ENCODE measurements around the gene TMEM131L.
"Not testable (repeated sequence)": the region's sequence is repeated elsewhere in the genome, so short reads cannot be mapped to it uniquely, and the experiment has no call there.

Gene TMEM131L

GRCh38 chr4:153655002-153655541 lies 188.9 kb downstream of the TMEM131L start:
- no peak overlapping the region for H3K4me3 ChIP-seq (ENCODE audit: low read depth in 1 of 2, low read length in 2 of 2)
- H3K4me1 ChIP-seq (ENCODE audit: insufficient read depth, low read length) = no peaks in the 10 kb centered on the region

GRCh38 chr4:153655928-153656327 lies 189.8 kb downstream of the TMEM131L start:
- Histone ChIP-seq H3K36me3 (ENCODE audit: insufficient read depth, low read length) (no peaks in the 10 kb centered on the region), H3K27me3 (ENCODE audit: control insufficient read depth in 1 of 2, insufficient read depth in 2 of 2, low read length in 2 of 2) (no peaks in the 10 kb centered on the region), H3K27ac (ENCODE audit: low read depth, low read length) (no peak overlapping the region), H3K9ac (ENCODE audit: low read length) (no peak overlapping the region), H3K9me3 (ENCODE audit: low read length) (no peaks in the 10 kb centered on the region), H3K4me3 (ENCODE audit: low read depth in 1 of 2, low read length in 2 of 2) (no peak overlapping the region), H3K4me1 (ENCODE audit: insufficient read depth, low read length) (no peaks in the 10 kb centered on the region)

More at GRCh38 chr4:153655002-153655541, 188.9 kb downstream of the TMEM131L start:
- Histone ChIP-seq H3K27me3 (ENCODE audit: control insufficient read depth in 1 of 2, insufficient read depth in 2 of 2, low read length in 2 of 2) (no peaks in the 10 kb centered on the region), H3K27ac (ENCODE audit: low read depth, low read length) (no peak overlapping the region), H3K36me3 (ENCODE audit: insufficient read depth, low read length) (no peaks in the 10 kb centered on the region), H3K9ac (ENCODE audit: low read length) (no peak overlapping the region), H3K9me3 (ENCODE audit: low read length) (no peaks in the 10 kb centered on the region)

DNA sequence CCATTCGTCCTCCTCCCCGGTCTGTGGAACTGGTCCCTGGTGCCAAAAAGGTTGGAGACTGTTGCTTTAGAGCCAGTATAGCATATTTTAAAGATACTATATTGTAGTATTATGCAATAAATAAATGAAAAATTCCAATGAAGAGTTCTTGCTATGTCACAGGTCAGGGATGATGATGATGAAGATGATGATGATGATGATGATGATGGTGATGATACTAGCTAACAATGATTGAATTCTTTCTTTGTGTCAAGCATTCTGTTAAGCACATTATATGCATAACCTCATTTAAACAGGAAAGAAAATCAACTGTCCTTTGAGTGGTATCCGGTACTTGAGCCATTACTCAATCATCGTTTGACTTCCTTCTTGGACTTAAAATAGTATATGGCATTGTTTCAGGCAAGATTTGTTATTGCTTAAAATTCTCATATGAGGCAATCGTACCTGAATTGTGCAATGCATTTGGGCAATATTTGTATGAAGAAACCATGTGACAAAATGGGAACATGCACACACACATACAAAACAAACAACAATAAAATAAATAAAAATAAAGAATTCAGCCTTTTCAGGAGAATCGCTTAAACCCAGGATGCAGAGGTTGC lies 195.2 kb downstream of the TMEM131L start:
- Histone ChIP-seq H3K4me3 (ENCODE audit: low read depth in 1 of 2, low read length in 2 of 2) (no peak overlapping the region), H3K27ac (ENCODE audit: low read depth, low read length) (no peak overlapping the region), H3K36me3 (ENCODE audit: insufficient read depth, low read length) (no peaks in the 10 kb centered on the region), H3K4me1 (ENCODE audit: insufficient read depth, low read length) (no peaks in the 10 kb centered on the region), H3K9me3 (ENCODE audit: low read length) (no peaks in the 10 kb centered on the region), H3K27me3 (ENCODE audit: control insufficient read depth in 1 of 2, insufficient read depth in 2 of 2, low read length in 2 of 2) (no peaks in the 10 kb centered on the region), H3K9ac (ENCODE audit: low read length) (no peak overlapping the region)

DNA sequence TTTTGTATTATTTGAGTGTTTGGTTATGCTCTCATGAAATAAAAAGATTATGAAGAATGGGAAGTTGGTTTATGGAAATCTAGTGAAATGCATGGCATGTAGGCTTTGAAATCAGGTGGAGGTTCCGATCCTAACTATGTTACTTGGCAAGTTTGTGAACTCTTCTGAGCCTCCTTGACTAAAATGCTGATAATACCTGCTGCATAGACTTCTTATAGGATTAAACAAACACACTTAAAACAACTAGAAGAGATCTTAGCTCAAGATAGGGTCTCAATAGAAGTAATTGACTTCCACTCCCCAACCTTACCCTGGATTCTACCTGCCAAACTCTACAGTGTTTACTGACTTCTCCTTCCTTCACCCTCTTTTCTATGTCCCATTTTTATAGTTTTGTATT lies 195.7 kb downstream of the TMEM131L start:
- no peaks in the 10 kb centered on the region for H3K4me1 ChIP-seq (ENCODE audit: insufficient read depth, low read length)
- no peak overlapping the region for H3K4me3 ChIP-seq (ENCODE audit: low read depth in 1 of 2, low read length in 2 of 2)
- H3K9me3 ChIP-seq (ENCODE audit: low read length) = no peaks in the 10 kb centered on the region
- no peaks in the 10 kb centered on the region for H3K27me3 ChIP-seq (ENCODE audit: control insufficient read depth in 1 of 2, insufficient read depth in 2 of 2, low read length in 2 of 2)
- H3K36me3 ChIP-seq (ENCODE audit: insufficient read depth, low read length) = no peaks in the 10 kb centered on the region
- H3K27ac ChIP-seq (ENCODE audit: low read depth, low read length) = no peak overlapping the region
- no peak overlapping the region for H3K9ac ChIP-seq (ENCODE audit: low read length)

GRCh38 chr4:153663667-153664066 lies 197.5 kb downstream of the TMEM131L start:
- Histone ChIP-seq H3K4me3 (ENCODE audit: low read depth in 1 of 2, low read length in 2 of 2) (no peak overlapping the region), H3K27me3 (ENCODE audit: control insufficient read depth in 1 of 2, insufficient read depth in 2 of 2, low read length in 2 of 2) (no peaks in the 10 kb centered on the region), H3K36me3 (ENCODE audit: insufficient read depth, low read length) (no peaks in the 10 kb centered on the region), H3K27ac (ENCODE audit: low read depth, low read length) (no peak overlapping the region), H3K9ac (ENCODE audit: low read length) (no peak overlapping the region), H3K4me1 (ENCODE audit: insufficient read depth, low read length) (no peaks in the 10 kb centered on the region), H3K9me3 (ENCODE audit: low read length) (no peaks in the 10 kb centered on the region)

DNA sequence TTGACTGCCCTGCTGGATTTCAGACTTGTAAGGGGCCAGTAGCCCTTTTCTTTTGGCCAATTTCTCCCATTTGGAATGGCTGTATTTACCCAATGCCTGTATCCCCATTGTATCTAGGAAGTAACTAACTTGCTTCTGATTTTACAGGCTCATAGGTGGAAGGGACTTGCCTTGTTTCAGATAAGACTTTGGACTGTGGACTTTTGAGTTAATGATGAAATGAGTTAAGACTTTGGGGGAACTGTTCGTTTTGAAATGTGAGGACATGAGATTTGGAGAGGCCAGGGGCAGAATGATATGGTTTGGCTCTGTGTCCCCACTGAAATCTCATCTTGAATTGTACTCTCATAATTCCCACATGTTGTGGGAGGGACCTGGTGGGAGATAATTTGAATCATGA lies 200.3 kb downstream of the TMEM131L start:
- H3K4me1 ChIP-seq (ENCODE audit: insufficient read depth, low read length); H3K9me3 ChIP-seq (ENCODE audit: low read length); H3K27me3 ChIP-seq (ENCODE audit: control insufficient read depth in 1 of 2, insufficient read depth in 2 of 2, low read length in 2 of 2); H3K27ac ChIP-seq (ENCODE audit: low read depth, low read length); H3K36me3 ChIP-seq (ENCODE audit: insufficient read depth, low read length); H3K9ac ChIP-seq (ENCODE audit: low read length); H3K4me3 ChIP-seq (ENCODE audit: low read depth in 1 of 2, low read length in 2 of 2): not testable (repeated sequence)

- H3K4me3 ChIP-seq (ENCODE audit: low read depth in 1 of 2, low read length in 2 of 2) = no peak overlapping the region
- H3K9me3 ChIP-seq (ENCODE audit: low read length) = no peaks in the 10 kb centered on the region
- no peaks in the 10 kb centered on the region for H3K36me3 ChIP-seq (ENCODE audit: insufficient read depth, low read length)
- no peaks in the 10 kb centered on the region for H3K4me1 ChIP-seq (ENCODE audit: insufficient read depth, low read length)
- no peak overlapping the region for H3K27ac ChIP-seq (ENCODE audit: low read depth, low read length)
- H3K27me3 ChIP-seq (ENCODE audit: control insufficient read depth in 1 of 2, insufficient read depth in 2 of 2, low read length in 2 of 2) = no peaks in the 10 kb centered on the region
- no peak overlapping the region for H3K9ac ChIP-seq (ENCODE audit: low read length)
Observed at GRCh38 chr4:153668647-153669046, 202.5 kb downstream of the TMEM131L start.

- H3K9ac ChIP-seq (ENCODE audit: low read length) = no peak overlapping the region
- no peak overlapping the region for H3K4me3 ChIP-seq (ENCODE audit: low read depth in 1 of 2, low read length in 2 of 2)
- H3K27ac ChIP-seq (ENCODE audit: low read depth, low read length) = no peak overlapping the region
- peaks cover 3% of the 10 kb centered on the region for H3K9me3 ChIP-seq (ENCODE audit: low read length)
- H3K27me3 ChIP-seq (ENCODE audit: control insufficient read depth in 1 of 2, insufficient read depth in 2 of 2, low read length in 2 of 2) = no peaks in the 10 kb centered on the region
- no peaks in the 10 kb centered on the region for H3K36me3 ChIP-seq (ENCODE audit: insufficient read depth, low read length)
- no peaks in the 10 kb centered on the region for H3K4me1 ChIP-seq (ENCODE audit: insufficient read depth, low read length)
Observed at GRCh38 chr4:153669838-153670237, 203.7 kb downstream of the TMEM131L start.

GRCh38 chr4:153676486-153676885 lies 210.3 kb downstream of the TMEM131L start:
- Histone ChIP-seq H3K27me3 (ENCODE audit: control insufficient read depth in 1 of 2, insufficient read depth in 2 of 2, low read length in 2 of 2) (no peaks in the 10 kb centered on the region), H3K36me3 (ENCODE audit: insufficient read depth, low read length) (no peaks in the 10 kb centered on the region), H3K9ac (ENCODE audit: low read length) (no peak overlapping the region), H3K9me3 (ENCODE audit: low read length) (peaks cover 4% of the 10 kb centered on the region), H3K27ac (ENCODE audit: low read depth, low read length) (no peak overlapping the region), H3K4me1 (ENCODE audit: insufficient read depth, low read length) (no peaks in the 10 kb centered on the region), H3K4me3 (ENCODE audit: low read depth in 1 of 2, low read length in 2 of 2) (no peak overlapping the region)

GRCh38 chr4:153676984-153677383 lies 210.8 kb downstream of the TMEM131L start:
- Histone ChIP-seq H3K9me3 (ENCODE audit: low read length) (peaks cover 4% of the 10 kb centered on the region), H3K36me3 (ENCODE audit: insufficient read depth, low read length) (no peaks in the 10 kb centered on the region), H3K27me3 (ENCODE audit: control insufficient read depth in 1 of 2, insufficient read depth in 2 of 2, low read length in 2 of 2) (no peaks in the 10 kb centered on the region), H3K27ac (ENCODE audit: low read depth, low read length) (no peak overlapping the region), H3K4me1 (ENCODE audit: insufficient read depth, low read length) (no peaks in the 10 kb centered on the region), H3K9ac (ENCODE audit: low read length) (no peak overlapping the region), H3K4me3 (ENCODE audit: low read depth in 1 of 2, low read length in 2 of 2) (no peak overlapping the region)

DNA sequence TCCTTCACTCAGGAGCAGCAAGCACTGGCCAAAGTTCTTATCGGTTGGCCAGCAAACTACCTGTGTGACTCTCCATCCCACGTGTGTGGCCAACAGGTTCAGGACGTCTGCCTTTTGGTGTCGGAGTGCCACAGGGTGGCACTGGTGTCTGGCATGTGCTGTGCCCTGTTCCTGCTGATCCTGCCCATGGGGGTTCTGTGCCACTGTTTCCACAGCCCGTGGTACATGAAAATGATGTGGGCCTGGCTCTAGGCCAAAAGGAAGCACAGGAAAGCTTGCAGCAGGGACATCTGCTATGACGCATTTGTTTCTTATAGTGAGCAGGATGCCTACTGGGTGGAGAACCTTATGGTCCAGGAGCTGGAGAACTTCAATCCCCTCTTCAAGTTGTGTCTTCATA lies 213.3 kb downstream of the TMEM131L start:
- Histone ChIP-seq H3K9ac (ENCODE audit: low read length) (no peak overlapping the region), H3K4me1 (ENCODE audit: insufficient read depth, low read length) (no peaks in the 10 kb centered on the region), H3K4me3 (ENCODE audit: low read depth in 1 of 2, low read length in 2 of 2) (no peak overlapping the region), H3K9me3 (ENCODE audit: low read length) (peaks cover 4% of the 10 kb centered on the region), H3K36me3 (ENCODE audit: insufficient read depth, low read length) (no peaks in the 10 kb centered on the region), H3K27ac (ENCODE audit: low read depth, low read length) (no peak overlapping the region), H3K27me3 (ENCODE audit: control insufficient read depth in 1 of 2, insufficient read depth in 2 of 2, low read length in 2 of 2) (no peaks in the 10 kb centered on the region)

GRCh38 chr4:153683763-153684181 lies 217.6 kb downstream of the TMEM131L start:
- H3K36me3 ChIP-seq (ENCODE audit: insufficient read depth, low read length) = no peaks in the 10 kb centered on the region
- no peaks in the 10 kb centered on the region for H3K9me3 ChIP-seq (ENCODE audit: low read length)
- H3K27me3 ChIP-seq (ENCODE audit: control insufficient read depth in 1 of 2, insufficient read depth in 2 of 2, low read length in 2 of 2) = no peaks in the 10 kb centered on the region
- H3K4me1 ChIP-seq (ENCODE audit: insufficient read depth, low read length) = no peaks in the 10 kb centered on the region
- peak overlapping the region; percentile 60 to 68 for H3K4me3 ChIP-seq (ENCODE audit: low read depth in 1 of 2, low read length in 2 of 2)
- no peak overlapping the region for H3K9ac ChIP-seq (ENCODE audit: low read length)
- no peak overlapping the region for H3K27ac ChIP-seq (ENCODE audit: low read depth, low read length)

Measured in muscle layer of colon (tissue), 2 donors.